MM.1S (cell line): ENCODE data around the gene TOGARAM2.

ENCODE experiments used
- DNase-seq: peaks from one replicate; pipeline ENCODE4 v3.0.0-alpha.2; 2015
- H2AFZ ChIP-seq: fragments of 300-600 bp; sonication (generic); 2 replicates; pipeline ENCODE4 v1.6.0; 2016; ENCODE audit warnings: antibody characterized with exemption, low read length
- H3F3A ChIP-seq: fragments of 300-600 bp; sonication (generic); 2 replicates; pipeline ENCODE4 v1.6.1; 2016; ENCODE audit warnings: mild to moderate bottlenecking, antibody characterized with exemption, low read length, moderate library complexity, mixed read lengths; ENCODE audit not compliant: insufficient read depth
- H3K27ac ChIP-seq: fragments of 300-600 bp; sonication (generic); 2 replicates; pipeline ENCODE4 v1.5.1; 2016; ENCODE audit warnings: mild to moderate bottlenecking, low read length
- H3K27me3 ChIP-seq: fragments of 300-600 bp; sonication (generic); replicated peaks from 2 replicates; pipeline ENCODE4 v1.6.0; 2016; ENCODE audit warnings: low read length; ENCODE audit not compliant: insufficient read depth
- H3K36me3 ChIP-seq: fragments of 300-600 bp; sonication (generic); replicated peaks from 2 replicates; pipeline ENCODE4 v1.6.1; 2016; ENCODE audit warnings: mild to moderate bottlenecking, low read length, mixed read lengths; ENCODE audit not compliant: insufficient read depth
- H3K4me1 ChIP-seq: fragments of 300-600 bp; sonication (generic); 2 replicates; pipeline ENCODE4 v1.6.1; 2016; ENCODE audit warnings: low read length, mixed read lengths
- H3K4me2 ChIP-seq: fragments of 300-600 bp; sonication (generic); 2 replicates; pipeline ENCODE4 v1.6.0; 2016; ENCODE audit warnings: low read depth, low read length
- H3K4me3 ChIP-seq: fragments of 300-600 bp; sonication (generic); 2 replicates; pipeline ENCODE4 v1.5.1; 2016; ENCODE audit warnings: low read length, mixed read lengths
- H3K79me2 ChIP-seq: fragments of 300-600 bp; sonication (generic); 2 replicates; pipeline ENCODE4 v1.6.1; 2016; ENCODE audit warnings: mixed run types, low read length, mixed read lengths
- H3K9ac ChIP-seq: fragments of 300-600 bp; sonication (generic); 2 replicates; pipeline ENCODE4 v1.6.1; 2016; ENCODE audit warnings: low read length, mixed read lengths
- H3K9me2 ChIP-seq: fragments of 300-600 bp; sonication (generic); replicated peaks from 2 replicates; pipeline ENCODE4 v1.6.1; 2016; ENCODE audit warnings: mild to moderate bottlenecking, low read length, mixed read lengths; ENCODE audit not compliant: insufficient read depth
- H3K9me3 ChIP-seq: fragments of 300-600 bp; sonication (generic); replicated peaks from 2 replicates; pipeline ENCODE4 v1.6.1; 2016; ENCODE audit warnings: mild to moderate bottlenecking, low read length, mixed read lengths; ENCODE audit not compliant: insufficient read depth
- H4K20me1 ChIP-seq: fragments of 300-600 bp; sonication (generic); 2 replicates; pipeline ENCODE4 v1.6.1; 2016; ENCODE audit warnings: mild to moderate bottlenecking, low read length, moderate library complexity, mixed read lengths; ENCODE audit not compliant: insufficient read depth
- CTCF ChIP-seq: fragments of 300-600 bp; sonication (generic); IDR thresholded peaks from 2 replicates; pipeline ENCODE4 v1.5.1; 2016; ENCODE audit warnings: antibody characterized with exemption, low read length, mixed read lengths
- EZH2 ChIP-seq: fragments of 300-600 bp; sonication (generic); optimal IDR thresholded peaks from 2 replicates; pipeline ENCODE3; 2017; ENCODE audit warnings: low read depth, mild to moderate bottlenecking, antibody characterized with exemption, low read length, mixed read lengths
- EZH2phosphoT487 ChIP-seq: fragments of 300-600 bp; sonication (generic); IDR thresholded peaks from 2 replicates; pipeline ENCODE4 v1.6.1; 2018; ENCODE audit warnings: antibody characterized with exemption, low read length

The TOGARAM2 gene

DNA sequence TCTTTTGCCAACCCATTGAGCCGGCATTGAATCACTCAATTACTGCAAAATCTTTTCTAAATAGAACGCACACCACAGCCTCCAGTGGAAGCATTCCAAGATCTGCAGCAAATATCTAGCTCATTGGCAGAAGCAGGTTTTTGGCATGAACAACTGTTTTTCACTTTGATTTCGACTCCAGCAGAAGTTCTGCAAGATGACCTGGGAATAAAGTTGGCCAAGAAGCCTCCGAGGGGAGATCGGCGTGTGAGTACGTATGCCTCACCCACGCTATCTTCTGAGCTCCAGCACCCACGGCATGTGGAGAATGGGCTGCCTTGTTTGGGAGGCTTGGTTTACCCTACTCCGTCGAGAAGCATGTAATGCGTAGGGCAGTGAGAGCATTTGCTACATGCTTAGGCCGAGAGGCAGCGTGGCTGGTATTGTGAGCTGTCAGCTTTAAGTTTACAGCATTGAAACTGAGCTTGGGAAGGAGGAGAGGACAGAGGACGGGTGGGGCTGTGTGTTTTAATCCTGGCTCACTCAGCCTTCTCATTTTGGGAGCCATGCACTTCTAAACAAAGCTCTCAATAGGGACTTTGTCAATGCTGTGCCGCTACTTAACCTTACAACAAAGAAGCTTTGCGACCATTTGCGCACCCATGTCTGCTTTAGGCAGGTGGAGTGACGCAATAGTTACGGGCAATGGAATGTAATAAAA is 82.7 kb downstream of the TOGARAM2 start:
- H3K4me2 ChIP-seq: no peak overlapping the region
- no peak overlapping the region for H2AFZ ChIP-seq
- H3F3A ChIP-seq: no peaks in the 10 kb centered on the region
- H4K20me1 ChIP-seq: no peaks in the 10 kb centered on the region
- TF ChIP-seq EZH2phosphoT487 (no peak), EZH2 (no peak), CTCF (no peak)
- no peaks in the 10 kb centered on the region for H3K27me3 ChIP-seq
- H3K9me2 ChIP-seq: no peaks in the 10 kb centered on the region
- H3K27ac ChIP-seq: no peak overlapping the region
- H3K9ac ChIP-seq: no peak overlapping the region
- H3K79me2 ChIP-seq: no peaks in the 10 kb centered on the region
- H3K4me1 ChIP-seq: no peaks in the 10 kb centered on the region
- H3K4me3 ChIP-seq: no peak overlapping the region
- H3K9me3 ChIP-seq: no peaks in the 10 kb centered on the region
- no peaks in the 10 kb centered on the region for H3K36me3 ChIP-seq
- DNase-seq: no peak

DNA sequence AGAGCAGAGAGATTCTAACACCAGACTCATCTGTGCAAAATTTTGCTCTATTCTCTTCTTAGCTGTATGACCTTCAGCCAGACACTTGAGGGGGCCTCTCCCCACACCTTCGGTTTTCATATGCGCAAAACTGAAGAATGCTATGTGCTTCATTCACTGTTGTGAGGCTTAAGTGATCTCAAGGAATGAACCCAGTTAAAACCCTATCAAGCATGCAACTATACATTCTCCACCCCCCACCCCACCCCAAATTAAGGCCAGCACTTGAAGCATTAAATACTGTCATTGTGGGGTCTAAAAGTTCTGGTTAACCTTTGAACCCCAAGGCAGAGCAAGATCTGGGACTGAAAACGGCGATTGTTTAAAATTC is 83.2 kb downstream of the TOGARAM2 start:
- H2AFZ ChIP-seq: no peak overlapping the region
- H3K27ac ChIP-seq: no peak overlapping the region
- H3K4me1 ChIP-seq: no peaks in the 10 kb centered on the region
- DNase-seq: no peak
- no peaks in the 10 kb centered on the region for H3K27me3 ChIP-seq
- H3K4me2 ChIP-seq: no peak overlapping the region
- no peaks in the 10 kb centered on the region for H3K36me3 ChIP-seq
- H3K9me3 ChIP-seq: no peaks in the 10 kb centered on the region
- H4K20me1 ChIP-seq: no peaks in the 10 kb centered on the region
- H3K4me3 ChIP-seq: no peak overlapping the region
- no peak overlapping the region for H3K9ac ChIP-seq
- no peaks in the 10 kb centered on the region for H3K79me2 ChIP-seq
- no peaks in the 10 kb centered on the region for H3F3A ChIP-seq
- TF ChIP-seq CTCF (no peak), EZH2 (no peak), EZH2phosphoT487 (no peak)
- no peaks in the 10 kb centered on the region for H3K9me2 ChIP-seq

GRCh38 chr2:29064746-29065067 is 83.6 kb downstream of the TOGARAM2 start:
- no peak for DNase-seq
- Histone ChIP-seq H3K9me2 (no peaks in the 10 kb centered on the region), H3K4me1 (no peaks in the 10 kb centered on the region), H2AFZ (no peak overlapping the region), H3K9me3 (no peaks in the 10 kb centered on the region), H3K4me2 (no peak overlapping the region), H3F3A (no peaks in the 10 kb centered on the region), H3K79me2 (no peaks in the 10 kb centered on the region), H3K4me3 (no peak overlapping the region), H4K20me1 (no peaks in the 10 kb centered on the region), H3K27me3 (no peaks in the 10 kb centered on the region), H3K27ac (no peak overlapping the region), H3K36me3 (no peaks in the 10 kb centered on the region), H3K9ac (no peak overlapping the region)
- TF ChIP-seq CTCF: no peak
- TF ChIP-seq EZH2phosphoT487: no peak
- TF ChIP-seq EZH2: no peak
